Keratinocyte (primary cell): ENCODE results near the gene DESI2.

Experiments
- CTCF ChIP-seq, 3 experiments: IDR thresholded peaks in 1 of 3; conservative IDR thresholded peaks in 1 of 3; optimal IDR thresholded peaks in 1 of 3; 2 replicates in 2 of 3; 3 replicates in 1 of 3; pipeline versions ENCODE3 to v1.5.1; 2011; ENCODE audit warnings: low read length in 3 of 3, mild to moderate bottlenecking in 3 of 3, moderate library complexity in 2 of 3, control low read depth in 1 of 3, inconsistent platforms in 1 of 3; ENCODE audit not compliant: insufficient read depth in 2 of 3; ENCODE audit errors: extremely low read depth in 1 of 3
- EZH2 ChIP-seq: IDR thresholded peaks from one replicate; pipeline ENCODE4 v1.6.1; 2012; ENCODE audit warnings: inconsistent platforms, mild to moderate bottlenecking, low read length, moderate library complexity

DNA sequence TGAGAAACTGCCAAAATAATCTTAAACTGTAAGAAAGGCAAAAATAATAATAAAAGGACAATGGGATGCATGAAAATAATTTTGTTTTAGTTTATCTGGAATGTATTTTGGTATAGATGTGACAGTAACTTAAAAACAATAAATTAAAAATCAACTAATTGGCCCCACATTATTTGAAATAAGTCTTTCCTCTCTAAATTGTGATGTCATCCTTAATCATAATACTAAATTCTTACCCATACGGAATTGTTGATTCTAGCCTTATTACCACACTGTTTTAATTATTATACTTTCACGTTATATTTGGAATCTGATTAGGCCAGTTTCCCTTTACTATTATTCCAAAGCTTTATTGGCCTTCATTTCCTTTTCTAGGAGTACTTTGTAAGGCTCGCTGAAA, 7.7 kb downstream of the DESI2 start:
- TF ChIP-seq EZH2: no peak
- no peak for TF ChIP-seq CTCF (optimal IDR thresholded peaks at IDR 0.05 in 1 of 3, IDR thresholded peaks at IDR 0.05 in 1 of 3, conservative IDR thresholded peaks at IDR 0.05 in 1 of 3; ENCODE audit: extremely low read depth in 1 of 3, insufficient read depth in 2 of 3, low read length in 3 of 3)
